HEK293 (cell line): ENCODE data around the gene SLC37A4.

Experiments
- BCL6B ChIP-seq: fragments of 450-650 bp; formaldehyde crosslinking; IDR thresholded peaks from 2 replicates; pipeline ENCODE4 v1.5.1; 2017; ENCODE audit warnings: missing biosample characterization, missing genetic modification characterization
- HOXC10 ChIP-seq: sonication (generic); formaldehyde crosslinking; IDR thresholded peaks from 2 replicates; pipeline ENCODE4 v1.8.1; 2023; ENCODE audit warnings: mild to moderate bottlenecking, missing genetic modification reagents
- IKZF3 ChIP-seq: fragments of 450-650 bp; IDR thresholded peaks from 2 replicates; pipeline ENCODE4 v1.5.0; 2018; ENCODE audit warnings: missing biosample characterization, mild to moderate bottlenecking, missing genetic modification characterization, moderate library complexity
- INSM2 ChIP-seq: fragments of 450-650 bp; formaldehyde crosslinking; IDR thresholded peaks from 2 replicates; pipeline ENCODE4 v1.5.1; 2016; ENCODE audit warnings: missing biosample characterization, missing genetic modification characterization
- PATZ1 ChIP-seq: fragments of 450-650 bp; formaldehyde crosslinking; IDR thresholded peaks from 2 replicates; pipeline ENCODE4 v1.5.1; 2016; ENCODE audit warnings: missing biosample characterization, missing genetic modification characterization
- PRDM1 ChIP-seq: fragments of 450-650 bp; formaldehyde crosslinking; IDR thresholded peaks from 2 replicates; pipeline ENCODE4; 2016; ENCODE audit warnings: missing biosample characterization, missing genetic modification characterization
- YY1 ChIP-seq: fragments of 450-650 bp; formaldehyde crosslinking; IDR thresholded peaks from 2 replicates; pipeline ENCODE4 v1.5.1; 2018; ENCODE audit warnings: missing biosample characterization, missing genetic modification characterization
- ZBTB6 ChIP-seq: fragments of 450-650 bp; formaldehyde crosslinking; IDR thresholded peaks from 2 replicates; pipeline ENCODE4 v1.5.1; 2017; ENCODE audit warnings: missing biosample characterization, missing genetic modification characterization
- ZIC2 ChIP-seq: fragments of 450-650 bp; formaldehyde crosslinking; IDR thresholded peaks from 2 replicates; pipeline ENCODE4 v1.5.1; 2016; ENCODE audit warnings: missing biosample characterization, missing genetic modification characterization
- ZNF146 ChIP-seq: fragments of 450-650 bp; formaldehyde crosslinking; IDR thresholded peaks from 2 replicates; pipeline ENCODE4 v1.5.1; 2016; ENCODE audit warnings: missing biosample characterization, missing genetic modification characterization
- ZNF19 ChIP-seq: fragments of 450-650 bp; formaldehyde crosslinking; IDR thresholded peaks from 2 replicates; pipeline ENCODE4; 2016; ENCODE audit warnings: missing biosample characterization, missing genetic modification characterization, low read depth
- ZNF214 ChIP-seq: fragments of 450-650 bp; formaldehyde crosslinking; IDR thresholded peaks from 2 replicates; pipeline ENCODE4 v1.5.1; 2017; ENCODE audit warnings: missing biosample characterization, mild to moderate bottlenecking, missing genetic modification characterization, borderline replicate concordance
- ZNF248 ChIP-seq: fragments of 450-650 bp; formaldehyde crosslinking; IDR thresholded peaks from 2 replicates; pipeline ENCODE4 v1.5.1; 2017; ENCODE audit warnings: missing biosample characterization, missing genetic modification characterization
- ZNF311 ChIP-seq: fragments of 450-650 bp; formaldehyde crosslinking; IDR thresholded peaks from 2 replicates; pipeline ENCODE4 v1.5.1; 2017; ENCODE audit warnings: missing biosample characterization, missing genetic modification characterization, borderline replicate concordance
- ZNF423 ChIP-seq: fragments of 450-650 bp; formaldehyde crosslinking; IDR thresholded peaks from 2 replicates; pipeline ENCODE4 v1.5.1; 2016; ENCODE audit warnings: missing biosample characterization, missing genetic modification characterization
- ZNF426 ChIP-seq: fragments of 450-650 bp; formaldehyde crosslinking; IDR thresholded peaks from 2 replicates; pipeline ENCODE4 v1.5.1; 2017; ENCODE audit warnings: missing biosample characterization, missing genetic modification characterization, mild to moderate bottlenecking, inconsistent platforms, moderate library complexity
- ZNF473 ChIP-seq: fragments of 450-650 bp; formaldehyde crosslinking; IDR thresholded peaks from 2 replicates; pipeline ENCODE4 v1.5.1; 2017; ENCODE audit warnings: missing biosample characterization, missing genetic modification characterization
- ZNF501 ChIP-seq: fragments of 450-650 bp; formaldehyde crosslinking; IDR thresholded peaks from 2 replicates; pipeline ENCODE4 v1.5.1; 2016; ENCODE audit warnings: missing biosample characterization, missing genetic modification characterization
- ZNF521 ChIP-seq: fragments of 450-650 bp; formaldehyde crosslinking; IDR thresholded peaks from 2 replicates; pipeline ENCODE4 v1.5.1; 2017; ENCODE audit warnings: missing biosample characterization, mild to moderate bottlenecking, missing genetic modification characterization
- ZNF558 ChIP-seq: fragments of 450-650 bp; formaldehyde crosslinking; IDR thresholded peaks from 2 replicates; pipeline ENCODE4 v1.5.1; 2016; ENCODE audit warnings: missing biosample characterization, missing genetic modification characterization
- ZNF623 ChIP-seq: fragments of 450-650 bp; formaldehyde crosslinking; IDR thresholded peaks from 2 replicates; pipeline ENCODE4 v1.5.1; 2016; ENCODE audit warnings: missing biosample characterization, missing genetic modification characterization
- ZNF626 ChIP-seq: fragments of 450-650 bp; sonication (Bioruptor Pico); formaldehyde crosslinking; IDR thresholded peaks from 2 replicates; pipeline ENCODE4 v1.5.1; 2018; ENCODE audit warnings: missing biosample characterization, missing genetic modification characterization, inconsistent platforms
- ZNF677 ChIP-seq: fragments of 450-650 bp; IDR thresholded peaks from 2 replicates; pipeline ENCODE4 v1.5.0; 2018; ENCODE audit warnings: missing biosample characterization, mild to moderate bottlenecking, missing genetic modification characterization, moderate library complexity
- ZNF692 ChIP-seq: fragments of 450-650 bp; formaldehyde crosslinking; IDR thresholded peaks from 2 replicates; pipeline ENCODE4 v1.5.1; 2016; ENCODE audit warnings: missing biosample characterization, missing genetic modification characterization
- ZNF776 ChIP-seq: fragments of 450-650 bp; formaldehyde crosslinking; IDR thresholded peaks from 2 replicates; pipeline ENCODE4 v1.5.0; 2017; ENCODE audit warnings: missing biosample characterization, missing genetic modification characterization, borderline replicate concordance
- ZNF843 ChIP-seq: fragments of 450-650 bp; formaldehyde crosslinking; IDR thresholded peaks from 2 replicates; pipeline ENCODE4 v1.5.1; 2016; ENCODE audit warnings: missing biosample characterization, missing genetic modification characterization
- TF ChIP-seq, protein P1 (sequence below): sonication (generic); formaldehyde crosslinking; IDR thresholded peaks from 2 replicates; pipeline ENCODE4 v1.8.1; 2022; ENCODE audit warnings: mild to moderate bottlenecking, moderate library complexity, missing genetic modification reagents
- TF ChIP-seq, protein P2 (sequence below): fragments of 450-650 bp; formaldehyde crosslinking; IDR thresholded peaks from 2 replicates; pipeline ENCODE4 v1.5.1; 2016; ENCODE audit warnings: missing biosample characterization, missing genetic modification characterization

Gene SLC37A4

DNA sequence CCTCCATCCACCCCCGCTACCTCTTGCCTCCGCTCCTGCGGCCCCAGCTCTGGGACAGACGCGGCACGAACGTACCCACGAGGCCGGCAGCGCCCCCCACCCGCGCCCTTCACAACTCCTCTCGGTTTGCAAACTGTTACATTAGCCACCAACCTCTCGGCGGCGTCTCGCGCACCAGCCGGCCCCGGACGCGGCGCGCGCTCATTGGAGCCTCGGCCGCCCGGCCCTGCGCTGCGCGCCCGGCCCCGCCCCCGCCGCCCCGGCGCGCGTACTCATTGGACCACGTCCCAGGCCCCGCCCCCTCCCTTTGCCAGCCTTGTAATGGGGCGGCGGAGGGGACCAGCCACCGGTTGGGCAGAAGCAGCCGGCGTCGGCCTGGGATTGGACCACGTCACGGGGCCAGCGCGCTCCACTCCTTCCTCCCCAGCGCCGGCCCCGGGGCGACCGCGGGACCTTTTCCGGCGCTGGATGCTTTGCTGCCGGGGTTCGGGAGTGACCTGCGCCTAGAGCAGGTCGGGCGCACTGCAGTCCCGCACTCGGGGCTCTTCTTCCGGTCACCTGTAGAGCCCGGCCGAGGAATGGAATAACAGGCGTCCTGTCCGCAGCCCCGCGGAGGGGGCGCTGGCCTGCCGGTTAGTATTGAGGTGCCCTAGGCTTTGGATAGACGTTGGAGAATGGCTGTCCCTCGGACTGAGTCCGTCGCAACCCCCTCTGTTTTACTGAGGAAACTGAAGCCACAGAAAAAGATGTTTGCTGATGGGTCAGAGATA lies 26.5 kb upstream of the SLC37A4 start, which contains the start of gene HYOU1 (continued):
- no peak for TF ChIP-seq ZNF623 (tag by site-specific recombination)
- TF ChIP-seq ZNF776 (tag by site-specific recombination) = no peak
- no peak for TF ChIP-seq ZNF558 (tag by site-specific recombination)
- TF ChIP-seq IKZF3 (tag by site-specific recombination) = 0 out of 2 replicates have a peak, but pooled peaks have one; percentile 40
- no peak for TF ChIP-seq ZNF426 (tag by site-specific recombination)
- 0 out of 2 replicates have a peak, but pooled peaks have one; percentile 10 for TF ChIP-seq ZNF692 (tag by site-specific recombination)
- TF ChIP-seq ZNF19 (tag by site-specific recombination) = no peak
- no peak for TF ChIP-seq ZIC2 (tag by site-specific recombination)
- TF ChIP-seq ZNF146 (tag by site-specific recombination) = no peak
- peak; percentile 67 for TF ChIP-seq PATZ1 (tag by site-specific recombination)
- TF ChIP-seq, protein P1, sequence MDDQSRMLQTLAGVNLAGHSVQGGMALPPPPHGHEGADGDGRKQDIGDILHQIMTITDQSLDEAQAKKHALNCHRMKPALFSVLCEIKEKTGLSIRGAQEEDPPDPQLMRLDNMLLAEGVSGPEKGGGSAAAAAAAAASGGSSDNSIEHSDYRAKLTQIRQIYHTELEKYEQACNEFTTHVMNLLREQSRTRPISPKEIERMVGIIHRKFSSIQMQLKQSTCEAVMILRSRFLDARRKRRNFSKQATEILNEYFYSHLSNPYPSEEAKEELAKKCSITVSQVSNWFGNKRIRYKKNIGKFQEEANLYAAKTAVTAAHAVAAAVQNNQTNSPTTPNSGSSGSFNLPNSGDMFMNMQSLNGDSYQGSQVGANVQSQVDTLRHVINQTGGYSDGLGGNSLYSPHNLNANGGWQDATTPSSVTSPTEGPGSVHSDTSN = no peak
- TF ChIP-seq HOXC10 (CRISPR knock-in tag) = no peak
- no peak for TF ChIP-seq ZNF248 (tag by site-specific recombination)
- no peak for TF ChIP-seq ZNF214 (tag by site-specific recombination)
- TF ChIP-seq, protein P2, sequence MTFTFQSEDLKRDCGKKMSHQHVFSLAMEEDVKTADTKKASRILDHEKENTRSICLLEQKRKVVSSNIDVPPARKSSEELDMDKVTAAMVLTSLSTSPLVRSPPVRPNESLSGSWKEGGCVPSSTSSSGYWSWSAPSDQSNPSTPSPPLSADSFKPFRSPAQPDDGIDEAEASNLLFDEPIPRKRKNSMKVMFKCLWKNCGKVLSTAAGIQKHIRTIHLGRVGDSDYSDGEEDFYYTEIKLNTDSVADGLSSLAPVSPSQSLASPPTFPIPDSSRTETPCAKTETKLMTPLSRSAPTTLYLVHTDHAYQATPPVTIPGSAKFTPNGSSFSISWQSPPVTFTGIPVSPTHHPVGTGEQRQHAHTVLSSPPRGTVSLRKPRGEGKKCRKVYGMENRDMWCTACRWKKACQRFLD (tag by site-specific recombination) = no peak
- TF ChIP-seq ZNF501 = no peak
- no peak for TF ChIP-seq ZNF311 (tag by site-specific recombination)
- no peak for TF ChIP-seq PRDM1 (tag by site-specific recombination)
- no peak for TF ChIP-seq ZNF626
- TF ChIP-seq ZNF521 = no peak
- no peak for TF ChIP-seq ZNF677 (tag by site-specific recombination)
- TF ChIP-seq BCL6B (tag by site-specific recombination) = no peak
- TF ChIP-seq INSM2 (tag by site-specific recombination) = no peak
- no peak for TF ChIP-seq ZNF473 (tag by site-specific recombination)
- no peak for TF ChIP-seq ZBTB6 (tag by site-specific recombination)
- no peak for TF ChIP-seq ZNF843 (tag by site-specific recombination)
- TF ChIP-seq ZNF423 (tag by site-specific recombination) = no peak
- TF ChIP-seq YY1 (tag by site-specific recombination) = no peak
